Activated naive CD4-positive, alpha-beta T cell treated with anti-CD3 and anti-CD28 coated beads, Interleukin-2, amount 10 ng/mL, durations not matched to agents 7 days and 5 days (primary cell): ENCODE results near the gene SLC9A7.

ENCODE experiments used
- CTCF ChIA-PET: fragments of 350-600 bp; sonication (Branson Sonifier 250); formaldehyde crosslinking; loops from one replicate; lab custom pipeline; 2021; ENCODE audit warnings: antibody characterized with exemption; lab: Charles Lee
- DNase-seq: peaks from one replicate; pipeline ENCODE4 v3.0.0-alpha.2; 2020
- H3K27ac Mint-ChIP-seq: one replicate; pipeline ENCODE4 v1.8.0; 2021; ENCODE audit warnings: mild to moderate bottlenecking, moderate library complexity, mixed read lengths
- H3K27me3 Mint-ChIP-seq: one replicate; pipeline ENCODE4 v1.8.0; 2021; ENCODE audit warnings: mild to moderate bottlenecking, mixed read lengths
- H3K36me3 Mint-ChIP-seq: one replicate; pipeline ENCODE4 v1.8.0; 2021; ENCODE audit warnings: mixed read lengths
- H3K4me1 Mint-ChIP-seq: one replicate; pipeline ENCODE4 v1.8.0; 2021; ENCODE audit warnings: mixed read lengths
- H3K4me3 Mint-ChIP-seq: one replicate; pipeline ENCODE4 v1.8.0; 2021; ENCODE audit warnings: mild to moderate bottlenecking, moderate library complexity, mixed read lengths
- H3K9me3 Mint-ChIP-seq: one replicate; pipeline ENCODE4 v1.8.0; 2021; ENCODE audit warnings: mixed read lengths

The SLC9A7 gene

DNA sequence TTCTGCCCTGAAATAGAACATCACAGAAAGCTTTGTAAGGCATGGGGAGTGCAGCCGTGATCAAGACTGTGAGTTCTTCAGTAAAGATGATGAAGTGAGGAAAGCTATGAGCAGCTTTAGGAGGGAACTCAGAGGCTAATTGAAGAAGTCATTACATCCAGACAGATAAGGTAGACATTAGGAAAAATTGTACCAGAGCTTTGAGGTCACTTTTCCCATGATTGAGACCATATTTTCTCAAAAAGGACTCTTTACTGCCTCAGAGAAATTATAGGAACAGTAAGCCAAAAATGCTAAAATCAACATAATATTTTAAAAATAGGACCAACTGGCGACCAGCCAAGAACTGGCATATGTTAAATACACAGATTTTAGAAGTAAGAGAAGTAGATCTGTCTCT, 174.2 kb downstream of the SLC9A7 start:
- Mint-ChIP-seq H3K4me1 (peaks cover 42% of the 10 kb centered on the region), H3K36me3 (peaks cover 29% of the 10 kb centered on the region), H3K27ac (no peak overlapping the region)

GRCh38 chrX:46582966-46583365, 176.0 kb downstream of the SLC9A7 start:
- no peak overlapping the region for H3K27ac Mint-ChIP-seq
- peaks cover 41% of the 10 kb centered on the region for H3K4me1 Mint-ChIP-seq
- no peak for DNase-seq
- H3K4me3 Mint-ChIP-seq: no peak overlapping the region
- H3K27me3 Mint-ChIP-seq: no peaks in the 10 kb centered on the region
- no peaks in the 10 kb centered on the region for H3K9me3 Mint-ChIP-seq
- peaks cover 34% of the 10 kb centered on the region for H3K36me3 Mint-ChIP-seq
- CTCF ChIA-PET: no interaction called here

More for the DNA sequence above, 174.2 kb downstream of the SLC9A7 start:
- no peak for DNase-seq
- Mint-ChIP-seq H3K27me3 (no peaks in the 10 kb centered on the region), H3K4me3 (no peak overlapping the region), H3K9me3 (no peaks in the 10 kb centered on the region)
- CTCF ChIA-PET: no interaction called here

GRCh38 chrX:46582325-46582724, 176.6 kb downstream of the SLC9A7 start:
- Mint-ChIP-seq H3K4me1 (peaks cover 42% of the 10 kb centered on the region), H3K4me3 (no peak overlapping the region), H3K36me3 (peaks cover 41% of the 10 kb centered on the region), H3K27ac (no peak overlapping the region), H3K27me3 (no peaks in the 10 kb centered on the region), H3K9me3 (no peaks in the 10 kb centered on the region)
- no peak for DNase-seq
- CTCF ChIA-PET: no interaction called here

DNA sequence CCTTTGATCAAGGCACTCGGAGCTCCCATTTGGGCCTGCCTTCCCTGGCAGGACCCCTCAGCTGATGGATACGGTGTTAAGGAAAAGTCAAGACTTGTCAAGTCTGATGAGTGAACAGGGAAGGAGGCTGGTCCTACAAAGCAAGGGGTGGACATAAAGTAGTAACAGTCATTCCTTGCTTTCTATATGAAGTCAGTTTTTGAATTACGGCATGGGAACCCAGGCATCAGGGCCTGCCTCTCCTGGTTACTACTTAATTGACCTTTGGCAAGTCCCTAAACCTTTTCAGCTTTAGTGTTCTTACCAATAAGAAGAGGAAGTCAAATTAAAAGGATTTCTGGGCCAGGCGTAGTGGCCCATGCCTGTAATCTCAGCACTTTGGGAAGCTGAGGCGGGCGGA, 178.3 kb downstream of the SLC9A7 start:
- Mint-ChIP-seq H3K9me3 (no peaks in the 10 kb centered on the region), H3K4me3 (no peak overlapping the region), H3K36me3 (peaks cover 47% of the 10 kb centered on the region), H3K27ac (no peak overlapping the region), H3K27me3 (no peaks in the 10 kb centered on the region), H3K4me1 (peaks cover 44% of the 10 kb centered on the region)
- CTCF ChIA-PET: no interaction called here
- DNase-seq: no peak

DNA sequence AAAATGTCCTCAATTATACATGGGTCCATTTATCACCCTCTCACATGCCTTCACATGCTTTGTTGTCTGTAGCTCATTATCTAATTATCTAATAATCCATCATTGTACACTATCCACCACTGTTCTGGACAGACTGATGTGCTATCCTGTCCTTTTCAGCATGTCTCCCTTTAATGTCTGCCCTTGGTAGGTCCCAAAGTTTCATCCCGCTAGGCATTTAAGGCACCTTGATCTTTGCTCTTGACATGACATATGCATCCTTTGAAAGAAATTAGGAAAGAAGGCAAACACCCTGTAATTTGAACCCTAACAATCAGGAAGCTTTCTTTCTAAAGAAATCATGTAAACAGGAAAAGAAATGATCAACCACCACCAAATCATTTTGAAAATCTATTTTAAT, 179.7 kb downstream of the SLC9A7 start:
- CTCF ChIA-PET: interaction anchor here (0.6 to 1.5 kb wide), 2 partner anchors 63 to 333 kb away, joined by 4 to 6 read pairs; no protein-coding TSS in a partner anchor
- Mint-ChIP-seq H3K4me3 (no peak overlapping the region), H3K27me3 (no peaks in the 10 kb centered on the region), H3K27ac (no peak overlapping the region), H3K4me1 (peaks cover 40% of the 10 kb centered on the region), H3K9me3 (no peaks in the 10 kb centered on the region), H3K36me3 (peaks cover 46% of the 10 kb centered on the region)
- DNase-seq: no peak

DNA sequence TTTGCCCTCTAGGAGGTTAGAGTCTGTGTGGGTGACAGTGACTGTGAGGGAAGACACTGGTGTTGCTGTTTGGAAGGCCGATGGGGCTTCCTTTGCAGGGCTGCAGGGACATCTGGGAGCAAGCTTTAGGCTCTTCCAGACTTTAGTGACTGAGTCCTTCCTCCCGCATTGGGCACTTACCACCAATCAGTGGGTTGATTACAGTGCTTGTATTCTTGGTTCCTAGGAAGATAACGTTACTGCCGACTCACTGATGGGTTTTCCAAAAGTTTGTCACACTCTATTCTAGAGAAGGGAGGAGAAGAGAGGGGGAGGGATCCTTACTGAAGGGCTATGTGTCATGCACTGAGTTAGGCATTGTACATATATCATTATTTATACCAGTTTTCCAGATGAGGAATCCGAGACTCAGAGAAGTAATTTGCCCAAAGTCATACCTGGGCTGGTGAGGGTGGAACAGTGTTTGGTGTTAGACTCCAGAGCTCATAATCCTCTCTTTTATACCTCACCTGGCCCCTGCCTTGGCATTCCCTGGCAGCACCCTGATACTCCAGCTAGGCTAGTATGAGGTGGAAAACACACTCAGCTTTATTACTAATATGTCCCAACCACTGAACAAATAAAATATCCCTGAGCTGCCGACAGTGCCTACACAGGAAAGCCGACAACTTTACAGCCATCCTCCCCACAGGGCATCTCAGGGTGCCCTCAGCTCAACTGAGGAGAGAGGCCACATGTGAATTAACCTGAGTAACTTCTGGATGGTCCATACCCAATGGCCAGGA, 181.5 kb downstream of the SLC9A7 start:
- Mint-ChIP-seq H3K27ac (no peak overlapping the region), H3K4me3 (peak overlapping the region; percentile 82), H3K9me3 (no peaks in the 10 kb centered on the region), H3K4me1 (peaks cover 43% of the 10 kb centered on the region), H3K27me3 (no peaks in the 10 kb centered on the region), H3K36me3 (peaks cover 39% of the 10 kb centered on the region)
- DNase-seq: no peak
- CTCF ChIA-PET: interaction anchor here (1.4 kb wide), 1 partner anchor 65 kb away, joined by 4 read pairs; no protein-coding TSS in a partner anchor

- peak overlapping the region; percentile 82 for H3K4me3 Mint-ChIP-seq
- no peaks in the 10 kb centered on the region for H3K27me3 Mint-ChIP-seq
- no peak for DNase-seq
- H3K36me3 Mint-ChIP-seq: peaks cover 35% of the 10 kb centered on the region
- H3K4me1 Mint-ChIP-seq: peaks cover 51% of the 10 kb centered on the region
- H3K9me3 Mint-ChIP-seq: no peaks in the 10 kb centered on the region
- CTCF ChIA-PET: interaction anchor here (0.9 to 1.4 kb wide), 3 partner anchors 40 to 70 kb away, joined by 3 to 4 read pairs (median 3); no protein-coding TSS in a partner anchor
- H3K27ac Mint-ChIP-seq: peak overlapping the region; percentile 65
These were observed 182.5 kb downstream of the SLC9A7 start for GRCh38 chrX:46576458-46576857.

- Mint-ChIP-seq H3K4me3 (peak overlapping the region; percentile 82), H3K4me1 (peaks cover 51% of the 10 kb centered on the region), H3K27me3 (no peaks in the 10 kb centered on the region), H3K36me3 (peaks cover 35% of the 10 kb centered on the region), H3K9me3 (no peaks in the 10 kb centered on the region), H3K27ac (peak overlapping the region; percentile 77)
- peak; percentile 22 for DNase-seq
- CTCF ChIA-PET: interaction anchor here (0.9 to 1.4 kb wide), 3 partner anchors 41 to 70 kb away, joined by 3 to 4 read pairs (median 3); no protein-coding TSS in a partner anchor
These were observed 182.9 kb downstream of the SLC9A7 start for GRCh38 chrX:46575991-46576392.

DNA sequence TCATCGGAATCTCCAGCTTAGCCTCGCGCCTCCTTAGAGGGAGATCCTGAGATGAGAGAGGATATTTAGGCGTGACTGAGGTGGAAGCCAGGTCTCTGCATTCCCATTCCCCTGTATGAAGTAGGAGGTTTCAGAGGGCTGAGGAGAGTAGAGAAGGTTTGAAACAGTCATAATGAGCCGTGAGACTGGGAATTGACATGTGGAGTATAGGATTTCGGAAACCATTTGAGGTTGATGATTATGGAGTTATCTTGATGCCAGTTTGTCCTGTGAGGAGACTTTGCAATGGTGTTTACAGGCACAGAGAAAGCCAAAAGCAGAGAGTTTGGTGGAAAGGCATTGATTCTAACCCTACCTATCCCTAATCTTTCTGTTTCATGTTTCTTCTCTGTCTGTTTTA, 183.3 kb downstream of the SLC9A7 start:
- DNase-seq: no peak
- peaks cover 49% of the 10 kb centered on the region for H3K4me1 Mint-ChIP-seq
- H3K9me3 Mint-ChIP-seq: no peaks in the 10 kb centered on the region
- H3K4me3 Mint-ChIP-seq: peak overlapping the region; percentile 82
- H3K27me3 Mint-ChIP-seq: no peaks in the 10 kb centered on the region
- CTCF ChIA-PET: interaction anchor here (1.0 to 1.4 kb wide), 2 partner anchors 66 to 71 kb away, joined by 3 to 4 read pairs; no protein-coding TSS in a partner anchor
- H3K27ac Mint-ChIP-seq: peak overlapping the region; percentile 77
- peaks cover 34% of the 10 kb centered on the region for H3K36me3 Mint-ChIP-seq

- peak overlapping the region; percentile 87 for H3K27ac Mint-ChIP-seq
- peak overlapping the region; percentile 82 for H3K4me3 Mint-ChIP-seq
- CTCF ChIA-PET: no interaction called here
- H3K9me3 Mint-ChIP-seq: no peaks in the 10 kb centered on the region
- peak; percentile 64 for DNase-seq
- no peaks in the 10 kb centered on the region for H3K27me3 Mint-ChIP-seq
- H3K36me3 Mint-ChIP-seq: peaks cover 29% of the 10 kb centered on the region
- peaks cover 45% of the 10 kb centered on the region for H3K4me1 Mint-ChIP-seq
These were observed 184.0 kb downstream of the SLC9A7 start for GRCh38 chrX:46574774-46575381.

GRCh38 chrX:46573892-46574773, 184.8 kb downstream of the SLC9A7 start:
- Mint-ChIP-seq H3K9me3 (no peaks in the 10 kb centered on the region), H3K27ac (peak overlapping the region; percentile 87), H3K4me3 (peak overlapping the region; percentile 82), H3K36me3 (peaks cover 23% of the 10 kb centered on the region), H3K27me3 (no peaks in the 10 kb centered on the region), H3K4me1 (peaks cover 38% of the 10 kb centered on the region)
- CTCF ChIA-PET: no interaction called here
- peak; percentile 86 for DNase-seq

DNA sequence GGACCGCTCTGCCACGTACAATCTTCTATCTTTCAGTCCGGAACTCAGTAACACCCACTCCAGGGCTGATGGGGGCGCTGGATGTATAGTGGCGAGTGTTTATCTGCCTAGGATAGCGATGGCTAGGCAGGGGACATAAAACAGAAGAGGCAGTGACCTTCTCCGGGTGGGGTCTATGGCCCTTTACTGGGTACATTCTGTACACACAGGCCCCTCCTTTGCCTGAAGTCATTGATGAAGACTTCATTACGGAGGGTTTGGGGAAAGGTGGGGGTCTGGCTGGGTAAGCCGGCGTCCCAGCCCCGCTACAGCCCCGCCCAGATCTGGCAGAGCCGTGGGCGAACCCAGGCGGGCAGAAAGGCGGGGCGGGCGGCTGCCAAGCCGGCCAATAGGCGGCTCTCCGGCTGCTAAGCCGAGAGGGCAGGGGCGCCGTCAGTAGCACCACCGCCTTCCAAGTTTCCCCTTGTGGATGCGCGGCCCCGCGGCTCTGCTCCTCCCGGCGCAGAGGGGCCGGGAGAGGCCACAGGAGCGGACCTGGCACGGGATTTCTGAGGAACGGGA, 185.5 kb downstream of the SLC9A7 start, which contains the start of gene CHST7:
Gene CHST7, plus strand, starts transcription at position 435 of the 561 bp plus-strand sequence. CDS start 167 bp downstream, outside the sequence.
- peak; percentile 78 for DNase-seq
- no peaks in the 10 kb centered on the region for H3K27me3 Mint-ChIP-seq
- peak within 1 kb of the TSS; percentile 87 for H3K27ac Mint-ChIP-seq
- H3K4me1 Mint-ChIP-seq: peaks cover 35% of the 10 kb centered on the region
- peak within 1 kb of the TSS; percentile 82 for H3K4me3 Mint-ChIP-seq
- no peaks in the 10 kb centered on the region for H3K9me3 Mint-ChIP-seq
- CTCF ChIA-PET: interaction anchor here (1.0 to 1.1 kb wide), 3 partner anchors 13 to 112 kb away, joined by 3 to 4 read pairs (median 4); no protein-coding TSS in a partner anchor
- H3K36me3 Mint-ChIP-seq: peaks cover 21% of the 10 kb centered on the region

GRCh38 chrX:46572340-46572936, 186.5 kb downstream of the SLC9A7 start:
- CTCF ChIA-PET: interaction anchor here (0.7 to 1.1 kb wide), 6 partner anchors 10 to 113 kb away, joined by 3 to 4 read pairs (median 3); no protein-coding TSS in a partner anchor
- H3K4me3 Mint-ChIP-seq: peak overlapping the region; percentile 82
- peaks cover 29% of the 10 kb centered on the region for H3K4me1 Mint-ChIP-seq
- no peaks in the 10 kb centered on the region for H3K9me3 Mint-ChIP-seq
- H3K36me3 Mint-ChIP-seq: peaks cover 15% of the 10 kb centered on the region
- no peaks in the 10 kb centered on the region for H3K27me3 Mint-ChIP-seq
- H3K27ac Mint-ChIP-seq: peak overlapping the region; percentile 87
- peak; percentile 21 for DNase-seq
